Measurements from ENCODE around the gene CCR6.

Gene CCR6

GRCh38 chr6:167116838-167117228 is 6.1 kb upstream of the CCR6 start:
- peaks cover 72% of the 10 kb centered on the region for H3K4me1 ChIP-seq (ENCODE audit: low read length)
- H3K4me3 ChIP-seq (ENCODE audit: low read length): no peak overlapping the region
- no peaks in the 10 kb centered on the region for H3K79me2 ChIP-seq (ENCODE audit: low read length)
- TF ChIP-seq, protein P1, sequence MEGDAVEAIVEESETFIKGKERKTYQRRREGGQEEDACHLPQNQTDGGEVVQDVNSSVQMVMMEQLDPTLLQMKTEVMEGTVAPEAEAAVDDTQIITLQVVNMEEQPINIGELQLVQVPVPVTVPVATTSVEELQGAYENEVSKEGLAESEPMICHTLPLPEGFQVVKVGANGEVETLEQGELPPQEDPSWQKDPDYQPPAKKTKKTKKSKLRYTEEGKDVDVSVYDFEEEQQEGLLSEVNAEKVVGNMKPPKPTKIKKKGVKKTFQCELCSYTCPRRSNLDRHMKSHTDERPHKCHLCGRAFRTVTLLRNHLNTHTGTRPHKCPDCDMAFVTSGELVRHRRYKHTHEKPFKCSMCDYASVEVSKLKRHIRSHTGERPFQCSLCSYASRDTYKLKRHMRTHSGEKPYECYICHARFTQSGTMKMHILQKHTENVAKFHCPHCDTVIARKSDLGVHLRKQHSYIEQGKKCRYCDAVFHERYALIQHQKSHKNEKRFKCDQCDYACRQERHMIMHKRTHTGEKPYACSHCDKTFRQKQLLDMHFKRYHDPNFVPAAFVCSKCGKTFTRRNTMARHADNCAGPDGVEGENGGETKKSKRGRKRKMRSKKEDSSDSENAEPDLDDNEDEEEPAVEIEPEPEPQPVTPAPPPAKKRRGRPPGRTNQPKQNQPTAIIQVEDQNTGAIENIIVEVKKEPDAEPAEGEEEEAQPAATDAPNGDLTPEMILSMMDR (IDR thresholded peaks at IDR 0.05; ENCODE audit: low read depth, low read length): no peak
- no peak for TF ChIP-seq EZH2phosphoT487 (IDR thresholded peaks at IDR 0.05; ENCODE audit: low read depth)
- no peak overlapping the region for H2AFZ ChIP-seq (ENCODE audit: low read depth, low read length)
- H3K36me3 ChIP-seq (replicated peaks; ENCODE audit: low read depth, low read length): peaks cover 2% of the 10 kb centered on the region
- H3K9ac ChIP-seq (ENCODE audit: low read length): no peak overlapping the region
- H3K9me3 ChIP-seq (ENCODE audit: insufficient read depth, low read length): peaks cover 3% of the 10 kb centered on the region; the same call in 1 of the 2 replicates
- H4K20me1 ChIP-seq (ENCODE audit: insufficient read depth, low read length): no peaks in the 10 kb centered on the region
- no peak overlapping the region for H3K4me2 ChIP-seq (ENCODE audit: low read length)
- no peak overlapping the region for H3K27ac ChIP-seq (ENCODE audit: low read length)
- peaks cover 52% of the 10 kb centered on the region for H3K27me3 ChIP-seq (ENCODE audit: low read depth, low read length)

GRCh38 chr6:167118006-167118405 is 4.9 kb upstream of the CCR6 start:
- no peaks in the 10 kb centered on the region for H3K79me2 ChIP-seq (ENCODE audit: low read length)
- TF ChIP-seq, protein P1 (IDR thresholded peaks at IDR 0.05; ENCODE audit: low read depth, low read length): no peak
- TF ChIP-seq EZH2phosphoT487 (IDR thresholded peaks at IDR 0.05; ENCODE audit: low read depth): no peak
- peak overlapping the region; percentile 54 for H3K4me3 ChIP-seq (ENCODE audit: low read length)
- H4K20me1 ChIP-seq (ENCODE audit: insufficient read depth, low read length): no peaks in the 10 kb centered on the region
- peaks cover 2% of the 10 kb centered on the region for H3K36me3 ChIP-seq (replicated peaks; ENCODE audit: low read depth, low read length)
- H3K4me1 ChIP-seq (ENCODE audit: low read length): peaks cover 72% of the 10 kb centered on the region
- peaks cover 54% of the 10 kb centered on the region for H3K27me3 ChIP-seq (ENCODE audit: low read depth, low read length)
- H3K9ac ChIP-seq (ENCODE audit: low read length): no peak overlapping the region
- H3K27ac ChIP-seq (ENCODE audit: low read length): no peak overlapping the region
- peaks cover 3% of the 10 kb centered on the region; the same call in 1 of the 2 replicates for H3K9me3 ChIP-seq (ENCODE audit: insufficient read depth, low read length)
- peak overlapping the region; percentile 66 for H3K4me2 ChIP-seq (ENCODE audit: low read length)
- no peak overlapping the region for H2AFZ ChIP-seq (ENCODE audit: low read depth, low read length)

- Histone ChIP-seq H3K4me3 (ENCODE audit: low read length) (peak overlapping the region; percentile 54), H3K9ac (ENCODE audit: low read length) (no peak overlapping the region), H3K9me3 (ENCODE audit: insufficient read depth, low read length) (peaks cover 3% of the 10 kb centered on the region; the same call in 1 of the 2 replicates), H2AFZ (ENCODE audit: low read depth, low read length) (no peak overlapping the region), H3K36me3 (replicated peaks; ENCODE audit: low read depth, low read length) (peaks cover 2% of the 10 kb centered on the region), H3K4me2 (ENCODE audit: low read length) (peak overlapping the region; percentile 66), H3K27ac (ENCODE audit: low read length) (no peak overlapping the region), H3K27me3 (ENCODE audit: low read depth, low read length) (peaks cover 61% of the 10 kb centered on the region), H4K20me1 (ENCODE audit: insufficient read depth, low read length) (no peaks in the 10 kb centered on the region), H3K79me2 (ENCODE audit: low read length) (no peaks in the 10 kb centered on the region), H3K4me1 (ENCODE audit: low read length) (peaks cover 68% of the 10 kb centered on the region)
- TF ChIP-seq, protein P1 (IDR thresholded peaks at IDR 0.05; ENCODE audit: low read depth, low read length): no peak
- TF ChIP-seq EZH2phosphoT487 (IDR thresholded peaks at IDR 0.05; ENCODE audit: low read depth): no peak
These were observed 4.1 kb upstream of the CCR6 start for GRCh38 chr6:167118839-167119238.

DNA sequence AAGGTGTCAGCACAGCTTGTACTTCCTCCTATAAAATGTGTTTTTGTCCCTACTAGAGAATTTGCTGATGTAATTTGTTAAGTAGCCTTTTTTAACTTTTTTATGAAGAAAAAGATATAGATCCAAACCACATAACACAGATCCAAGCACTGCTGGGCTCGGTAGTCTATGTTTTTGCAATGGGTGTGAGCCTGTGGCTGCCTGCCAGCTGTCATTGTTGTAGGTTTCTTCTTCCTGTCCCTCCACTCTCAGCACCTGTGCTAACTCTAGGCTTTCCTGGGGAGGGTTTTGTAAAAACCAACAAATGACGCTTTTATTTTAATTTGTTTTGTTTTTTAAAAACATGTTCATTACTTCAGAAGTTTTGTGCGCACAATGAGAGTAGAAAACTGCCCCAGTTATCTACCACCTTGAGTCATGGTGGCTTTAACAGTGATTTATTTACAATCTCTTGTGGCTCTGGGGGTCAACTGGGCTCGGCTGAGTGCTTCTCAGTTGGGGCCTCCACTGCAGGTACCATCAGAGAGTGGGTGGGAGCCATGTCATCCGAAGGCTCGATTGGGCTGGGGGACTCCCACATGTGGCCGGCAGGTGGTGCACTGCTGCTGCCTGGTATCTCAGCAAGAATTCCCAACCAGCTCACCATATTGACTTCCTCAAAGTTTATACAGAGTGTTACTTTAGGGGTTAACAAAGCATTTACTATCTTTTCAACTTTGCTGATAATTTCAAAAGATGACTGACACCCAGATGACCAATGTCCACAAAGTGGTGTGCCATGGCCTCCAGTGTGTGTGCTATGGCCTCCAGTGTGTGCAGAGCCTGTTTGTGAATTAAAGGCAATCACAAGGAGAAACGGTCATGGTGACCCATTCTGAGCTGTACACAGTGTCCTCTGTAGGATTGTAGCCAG is 3.0 kb upstream of the CCR6 start:
- Histone ChIP-seq H3K4me1 (ENCODE audit: low read length) (peaks cover 64% of the 10 kb centered on the region), H3K27ac (ENCODE audit: low read length) (no peak overlapping the region), H3K9ac (ENCODE audit: low read length) (no peak overlapping the region), H3K36me3 (replicated peaks; ENCODE audit: low read depth, low read length) (peaks cover 2% of the 10 kb centered on the region), H3K79me2 (ENCODE audit: low read length) (no peaks in the 10 kb centered on the region), H3K4me3 (ENCODE audit: low read length) (no peak overlapping the region), H4K20me1 (ENCODE audit: insufficient read depth, low read length) (no peaks in the 10 kb centered on the region), H3K4me2 (ENCODE audit: low read length) (peak overlapping the region; percentile 34; the same call in 1 of the 2 replicates), H3K27me3 (ENCODE audit: low read depth, low read length) (peaks cover 61% of the 10 kb centered on the region), H3K9me3 (ENCODE audit: insufficient read depth, low read length) (peaks cover 3% of the 10 kb centered on the region; the same call in 1 of the 2 replicates), H2AFZ (ENCODE audit: low read depth, low read length) (no peak overlapping the region)
- no peak for TF ChIP-seq EZH2phosphoT487 (IDR thresholded peaks at IDR 0.05; ENCODE audit: low read depth)
- TF ChIP-seq, protein P1 (IDR thresholded peaks at IDR 0.05; ENCODE audit: low read depth, low read length): peak; percentile 37
